Epithelial cell of proximal tubule (primary cell): ENCODE measurements around the gene MIS18A. TPM values are rescaled to one million over a fixed set of nuclear protein-coding genes. Genes with fewer than 3 reads are reported as not detected.

Source experiments
- DNase-seq: peaks from one replicate; pipeline ENCODE4 v3.0.0-alpha.2; 2011; ENCODE audit warnings: low read depth
- H3K4me3 ChIP-seq: 2 replicates; pipeline ENCODE4 v1.5.1; 2011; ENCODE audit warnings: low read depth, mild to moderate bottlenecking, low read length
- CTCF ChIP-seq: conservative IDR thresholded peaks from 2 replicates; pipeline ENCODE4 v1.5.1; 2012; ENCODE audit warnings: low read depth, mild to moderate bottlenecking, low read length
- total RNA-seq: library from RNA; depleted of rRNA; stranded (reverse); fragments of >200 nt; gene quantifications from 2 replicates; pipeline ENCODE4 v1.2.3, GENCODE V29; 2015

The MIS18A gene
- total RNA-seq, 1 donor from 2014 or later = 31.4 TPM

- no peak overlapping the region for H3K4me3 ChIP-seq
- no peak for TF ChIP-seq CTCF
- DNase-seq = no peak
Measured at GRCh38 chr21:32320726-32321125, 41.9 kb upstream of the MIS18A start.

DNA sequence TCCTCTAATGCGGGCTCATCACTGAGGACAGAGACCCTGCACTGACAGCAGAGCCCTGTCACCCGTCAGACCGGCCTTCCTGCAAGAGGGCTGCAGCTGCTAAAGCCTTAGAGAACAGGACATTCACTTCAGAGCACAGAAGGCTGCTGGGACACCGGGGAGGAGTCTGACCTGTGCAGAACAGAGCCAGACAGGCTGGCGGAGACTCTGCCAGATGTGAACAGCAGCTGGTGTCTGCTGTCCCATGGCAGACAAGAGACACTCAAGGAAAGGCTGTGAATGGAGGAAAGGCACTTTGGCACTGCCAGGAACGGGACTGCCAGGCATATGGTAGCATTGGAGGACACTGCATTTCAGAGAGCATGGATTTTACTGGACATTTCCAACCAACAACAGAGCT is 41.2 kb upstream of the MIS18A start:
- TF ChIP-seq CTCF = no peak
- no peak overlapping the region for H3K4me3 ChIP-seq
- no peak for DNase-seq

DNA sequence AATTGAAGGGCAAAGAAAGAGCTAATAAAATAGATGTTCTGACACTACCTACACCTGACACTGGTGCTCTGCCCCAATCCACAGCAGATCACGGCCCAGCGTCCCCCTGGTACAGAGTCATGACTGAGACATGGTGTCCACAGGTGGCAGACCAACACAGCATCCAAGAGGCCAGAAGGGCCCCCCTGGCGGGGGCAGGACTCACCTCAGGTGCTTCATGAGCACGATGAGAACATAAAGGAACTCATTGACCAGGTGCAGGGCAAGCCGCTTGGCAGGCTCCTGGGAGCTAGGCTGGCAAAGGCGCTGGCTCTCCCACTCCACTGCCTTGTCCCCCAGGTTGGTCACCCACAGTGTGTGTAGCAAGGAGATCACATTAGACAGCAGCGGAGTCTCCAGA is 40.2 kb upstream of the MIS18A start:
- no peak for TF ChIP-seq CTCF
- no peak overlapping the region for H3K4me3 ChIP-seq
- no peak for DNase-seq

GRCh38 chr21:32317726-32318125 is 38.9 kb upstream of the MIS18A start:
- no peak for DNase-seq
- no peak for TF ChIP-seq CTCF
- H3K4me3 ChIP-seq = no peak overlapping the region

DNA sequence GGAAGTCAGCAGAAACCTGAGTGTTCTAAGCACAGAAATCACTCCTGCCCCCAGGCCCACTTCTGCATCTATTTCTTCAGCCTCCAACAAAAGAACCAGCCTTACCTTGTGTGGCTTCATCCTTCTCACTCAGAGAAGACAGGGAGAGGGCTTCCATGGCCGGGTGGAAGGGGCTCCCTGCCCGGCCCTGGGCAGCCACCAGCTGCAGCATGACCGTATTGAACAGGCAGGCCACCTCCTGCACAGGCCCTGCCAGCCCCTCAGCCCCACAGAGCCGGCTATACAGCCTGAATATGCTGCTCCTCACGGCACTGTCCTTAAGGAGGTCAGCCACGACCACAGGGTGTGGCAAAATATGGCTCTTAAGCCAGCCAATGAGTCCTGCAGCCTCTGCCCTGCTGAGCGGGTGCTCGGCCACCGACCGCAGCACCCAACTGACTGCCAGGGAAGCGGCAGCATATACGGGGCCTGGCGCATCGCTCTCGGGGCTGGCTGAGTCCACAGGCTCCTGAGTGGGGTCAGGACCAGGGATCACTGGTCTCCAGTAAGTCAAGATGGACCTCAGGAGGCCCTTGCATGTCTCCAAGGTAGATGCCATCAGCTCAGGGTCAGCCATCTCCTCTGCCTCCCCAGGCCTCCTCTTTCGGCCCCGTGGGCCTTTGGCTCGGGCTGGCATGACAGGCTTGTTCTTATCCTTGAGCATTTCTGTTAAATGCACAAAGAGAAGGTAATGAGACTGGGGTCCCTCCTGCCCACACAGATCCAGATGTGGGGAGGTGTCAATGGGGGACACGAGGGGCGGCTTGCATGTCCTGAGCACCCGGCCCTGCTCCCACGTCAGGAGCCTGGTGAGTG is 37.7 kb upstream of the MIS18A start:
- no peak overlapping the region for H3K4me3 ChIP-seq
- TF ChIP-seq CTCF = no peak
- DNase-seq = no peak

GRCh38 chr21:32315511-32316281 is 36.8 kb upstream of the MIS18A start:
- no peak for TF ChIP-seq CTCF
- no peak for DNase-seq
- H3K4me3 ChIP-seq = no peak overlapping the region
